HEK293 (cell line): ENCODE results near the gene FAAH.

ENCODE experiments used
- CTCF ChIA-PET: fragments of 350-600 bp; formaldehyde crosslinking; extraction: SDS; loops from one replicate; lab custom pipeline; 2021; ENCODE audit warnings: antibody characterized with exemption; lab: Yijun Ruan, JAX
- POLR2A ChIA-PET: fragments of 300-600 bp; formaldehyde crosslinking; extraction: SDS; loops from one replicate; lab custom pipeline; 2020; ENCODE audit warnings: antibody characterized with exemption, inconsistent platforms; lab: Yijun Ruan, JAX
- H3K27ac ChIP-seq: fragments of 200-500 bp; sonication (Bioruptor generic); 2 replicates; pipeline ENCODE4 v1.5.1; 2014; ENCODE audit warnings: low read depth, low read length, control low read depth, inconsistent platforms; ENCODE audit errors: extremely low read depth
- H3K36me3 ChIP-seq, 2 experiments: fragments of 200-500 bp in 1 of 2; sonication (Bioruptor generic) in 1 of 2; 1 replicate in 1 of 2; 2 replicates in 1 of 2; pipeline ENCODE4 v1.5.1; 2014 to 2017; ENCODE audit warnings: inconsistent platforms in 2 of 2, low read length in 2 of 2; ENCODE audit not compliant: control insufficient read depth in 2 of 2, insufficient read depth in 1 of 2
- H3K4me1 ChIP-seq: fragments of 200-500 bp; sonication (Bioruptor generic); 2 replicates; pipeline ENCODE4 v1.5.1; 2014; ENCODE audit warnings: mild to moderate bottlenecking, low read length, inconsistent platforms; ENCODE audit not compliant: control insufficient read depth, insufficient read depth
- H3K4me3 ChIP-seq: 2 replicates; pipeline ENCODE4 v1.5.1; 2011; ENCODE audit warnings: low read depth, mild to moderate bottlenecking, control low read depth, low read length, moderate library complexity
- H3K9me3 ChIP-seq: fragments of 200-500 bp; sonication (Bioruptor generic); 2 replicates; pipeline ENCODE4 v1.5.1; 2014; ENCODE audit warnings: low read depth, low read length, inconsistent platforms; ENCODE audit not compliant: control insufficient read depth, insufficient read depth
- FEZF1 ChIP-seq: fragments of 450-650 bp; formaldehyde crosslinking; IDR thresholded peaks from 2 replicates; pipeline ENCODE4 v1.5.1; 2016; ENCODE audit warnings: missing biosample characterization, missing genetic modification characterization
- KLF16 ChIP-seq: fragments of 450-650 bp; formaldehyde crosslinking; IDR thresholded peaks from 2 replicates; pipeline ENCODE4 v1.5.1; 2017; ENCODE audit warnings: missing biosample characterization, missing genetic modification characterization
- KLF8 ChIP-seq: fragments of 450-650 bp; formaldehyde crosslinking; IDR thresholded peaks from 2 replicates; pipeline ENCODE4 v1.5.1; 2016; ENCODE audit warnings: missing biosample characterization, missing genetic modification characterization
- SCRT1 ChIP-seq: fragments of 450-650 bp; formaldehyde crosslinking; IDR thresholded peaks from 2 replicates; pipeline ENCODE4 v1.5.1; 2016; ENCODE audit warnings: missing biosample characterization, missing genetic modification characterization, borderline replicate concordance
- YY1 ChIP-seq: fragments of 450-650 bp; formaldehyde crosslinking; IDR thresholded peaks from 2 replicates; pipeline ENCODE4 v1.5.1; 2018; ENCODE audit warnings: missing biosample characterization, missing genetic modification characterization
- ZBTB1 ChIP-seq: fragments of 450-650 bp; formaldehyde crosslinking; IDR thresholded peaks from 2 replicates; pipeline ENCODE4 v1.5.1; 2016; ENCODE audit warnings: missing biosample characterization, missing genetic modification characterization
- ZNF132 ChIP-seq: fragments of 450-650 bp; formaldehyde crosslinking; IDR thresholded peaks from 2 replicates; pipeline ENCODE4 v1.5.1; 2017; ENCODE audit warnings: missing biosample characterization, missing genetic modification characterization, borderline replicate concordance
- ZNF138 ChIP-seq: fragments of 450-650 bp; formaldehyde crosslinking; IDR thresholded peaks from 2 replicates; pipeline ENCODE4 v1.5.1; 2016; ENCODE audit warnings: missing biosample characterization, missing genetic modification characterization, borderline replicate concordance
- ZNF211 ChIP-seq: fragments of 450-650 bp; formaldehyde crosslinking; IDR thresholded peaks from 2 replicates; pipeline ENCODE4 v1.5.1; 2016; ENCODE audit warnings: low read depth, missing biosample characterization, missing genetic modification characterization
- ZNF280C ChIP-seq: fragments of 450-650 bp; formaldehyde crosslinking; IDR thresholded peaks from 2 replicates; pipeline ENCODE4 v1.5.1; 2016; ENCODE audit warnings: missing biosample characterization, missing genetic modification characterization
- ZNF488 ChIP-seq: fragments of 450-650 bp; formaldehyde crosslinking; IDR thresholded peaks from 2 replicates; pipeline ENCODE4 v1.5.1; 2016; ENCODE audit warnings: missing biosample characterization, missing genetic modification characterization
- ZNF501 ChIP-seq: fragments of 450-650 bp; formaldehyde crosslinking; IDR thresholded peaks from 2 replicates; pipeline ENCODE4 v1.5.1; 2016; ENCODE audit warnings: missing biosample characterization, missing genetic modification characterization
- ZNF560 ChIP-seq: fragments of 450-650 bp; formaldehyde crosslinking; IDR thresholded peaks from 2 replicates; pipeline ENCODE4 v1.5.1; 2017; ENCODE audit warnings: missing biosample characterization, missing genetic modification characterization, borderline replicate concordance
- ZNF600 ChIP-seq: fragments of 450-650 bp; formaldehyde crosslinking; IDR thresholded peaks from 2 replicates; pipeline ENCODE4 v1.5.1; 2016; ENCODE audit warnings: missing biosample characterization, missing genetic modification characterization
- TF ChIP-seq, protein P1 (sequence below): fragments of 450-650 bp; formaldehyde crosslinking; IDR thresholded peaks from 2 replicates; pipeline ENCODE4 v1.5.1; 2016; ENCODE audit warnings: missing biosample characterization, missing genetic modification characterization
- TF ChIP-seq, protein P2 (sequence below): fragments of 450-650 bp; formaldehyde crosslinking; IDR thresholded peaks from 2 replicates; pipeline ENCODE4 v1.5.1; 2016; ENCODE audit warnings: missing biosample characterization, missing genetic modification characterization
- TF ChIP-seq, protein P3 (sequence below): fragments of 450-650 bp; formaldehyde crosslinking; IDR thresholded peaks from 2 replicates; pipeline ENCODE4 v1.5.1; 2017; ENCODE audit warnings: missing biosample characterization, missing genetic modification characterization

Gene FAAH

GRCh38 chr1:46429436-46429835 lies 35.3 kb downstream of the FAAH start:
- ChIA-PET POLR2A (no interaction called here), CTCF (interaction anchor here (1.0 to 2.1 kb wide), 2 partner anchors 13 to 101 kb away, joined by 4 read pairs; no protein-coding TSS in a partner anchor)
- H3K9me3 ChIP-seq: no peaks in the 10 kb centered on the region
- no peak for TF ChIP-seq KLF8
- TF ChIP-seq, protein P1, sequence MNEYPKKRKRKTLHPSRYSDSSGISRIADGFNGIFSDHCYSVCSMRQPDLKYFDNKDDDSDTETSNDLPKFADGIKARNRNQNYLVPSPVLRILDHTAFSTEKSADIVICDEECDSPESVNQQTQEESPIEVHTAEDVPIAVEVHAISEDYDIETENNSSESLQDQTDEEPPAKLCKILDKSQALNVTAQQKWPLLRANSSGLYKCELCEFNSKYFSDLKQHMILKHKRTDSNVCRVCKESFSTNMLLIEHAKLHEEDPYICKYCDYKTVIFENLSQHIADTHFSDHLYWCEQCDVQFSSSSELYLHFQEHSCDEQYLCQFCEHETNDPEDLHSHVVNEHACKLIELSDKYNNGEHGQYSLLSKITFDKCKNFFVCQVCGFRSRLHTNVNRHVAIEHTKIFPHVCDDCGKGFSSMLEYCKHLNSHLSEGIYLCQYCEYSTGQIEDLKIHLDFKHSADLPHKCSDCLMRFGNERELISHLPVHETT (tag by site-specific recombination): no peak
- TF ChIP-seq, all 188 proteins: peak for 0
- Histone ChIP-seq H3K36me3 (no peaks in the 10 kb centered on the region), H3K27ac (no peak overlapping the region), H3K4me3 (no peak overlapping the region), H3K4me1 (no peaks in the 10 kb centered on the region)

DNA sequence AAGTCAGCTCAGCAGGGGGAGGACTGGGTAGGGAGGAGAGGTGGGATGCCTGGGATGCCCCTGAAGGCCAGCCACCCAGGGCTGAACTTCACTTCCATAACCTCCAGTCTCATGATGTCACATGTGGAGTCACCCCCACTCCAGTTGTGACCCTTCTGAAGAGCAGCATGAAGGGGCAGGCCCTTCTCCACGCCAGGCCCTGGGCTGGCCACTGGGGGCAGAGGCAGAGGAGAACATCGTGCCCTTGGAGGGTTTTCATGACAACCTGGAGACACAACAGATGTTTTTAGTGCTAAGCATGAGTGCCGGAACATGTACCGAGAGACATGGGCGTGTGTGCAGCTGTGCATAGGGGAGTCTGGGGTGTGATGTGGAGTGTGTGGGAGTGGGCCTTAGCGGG lies 37.6 kb downstream of the FAAH start:
- no peaks in the 10 kb centered on the region for H3K36me3 ChIP-seq
- no peak overlapping the region for H3K4me3 ChIP-seq
- H3K4me1 ChIP-seq: no peaks in the 10 kb centered on the region
- no peaks in the 10 kb centered on the region for H3K9me3 ChIP-seq
- H3K27ac ChIP-seq: no peak overlapping the region
- POLR2A ChIA-PET: no interaction called here
- CTCF ChIA-PET: interaction anchor here (0.6 to 4.1 kb wide), 4 partner anchors 10 to 92 kb away, joined by 3 to 24 read pairs (median 10); no protein-coding TSS in a partner anchor
- no peak for TF ChIP-seq ZBTB1 (tag by site-specific recombination)
- TF ChIP-seq ZNF600 (tag by site-specific recombination): peak; percentile 67
- no peak for TF ChIP-seq ZNF132
- no peak for TF ChIP-seq ZNF488 (tag by site-specific recombination)
- no peak for TF ChIP-seq ZNF138 (tag by site-specific recombination)
- no peak for TF ChIP-seq FEZF1

- POLR2A ChIA-PET: interaction anchor here (0.6 kb wide), 1 partner anchor 1208 kb away, joined by 4 read pairs; no protein-coding TSS in a partner anchor
- Histone ChIP-seq H3K36me3 (no peaks in the 10 kb centered on the region), H3K27ac (no peak overlapping the region), H3K9me3 (no peaks in the 10 kb centered on the region), H3K4me3 (no peak overlapping the region), H3K4me1 (no peaks in the 10 kb centered on the region)
- CTCF ChIA-PET: interaction anchor here (2.5 to 4.1 kb wide), 3 partner anchors 9 to 94 kb away, joined by 16 to 24 read pairs (median 18); no protein-coding TSS in a partner anchor
- TF ChIP-seq KLF16 (no peak), ZNF501 (tag by site-specific recombination) (no peak), ZNF600 (tag by site-specific recombination) (no peak), ZNF211 (tag by site-specific recombination) (no peak), ZNF280C (tag by site-specific recombination) (no peak), ZNF560 (tag by site-specific recombination) (no peak), SCRT1 (tag by site-specific recombination) (no peak), YY1 (tag by site-specific recombination) (no peak)
- TF ChIP-seq, protein P2, sequence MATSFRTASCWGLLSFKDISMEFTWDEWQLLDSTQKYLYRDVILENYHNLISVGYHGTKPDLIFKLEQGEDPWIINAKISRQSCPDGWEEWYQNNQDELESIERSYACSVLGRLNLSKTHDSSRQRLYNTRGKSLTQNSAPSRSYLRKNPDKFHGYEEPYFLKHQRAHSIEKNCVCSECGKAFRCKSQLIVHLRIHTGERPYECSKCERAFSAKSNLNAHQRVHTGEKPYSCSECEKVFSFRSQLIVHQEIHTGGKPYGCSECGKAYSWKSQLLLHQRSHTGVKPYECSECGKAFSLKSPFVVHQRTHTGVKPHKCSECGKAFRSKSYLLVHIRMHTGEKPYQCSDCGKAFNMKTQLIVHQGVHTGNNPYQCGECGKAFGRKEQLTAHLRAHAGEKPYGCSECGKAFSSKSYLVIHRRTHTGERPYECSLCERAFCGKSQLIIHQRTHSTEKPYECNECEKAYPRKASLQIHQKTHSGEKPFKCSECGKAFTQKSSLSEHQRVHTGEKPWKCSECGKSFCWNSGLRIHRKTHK (tag by site-specific recombination): no peak
- TF ChIP-seq, protein P3, sequence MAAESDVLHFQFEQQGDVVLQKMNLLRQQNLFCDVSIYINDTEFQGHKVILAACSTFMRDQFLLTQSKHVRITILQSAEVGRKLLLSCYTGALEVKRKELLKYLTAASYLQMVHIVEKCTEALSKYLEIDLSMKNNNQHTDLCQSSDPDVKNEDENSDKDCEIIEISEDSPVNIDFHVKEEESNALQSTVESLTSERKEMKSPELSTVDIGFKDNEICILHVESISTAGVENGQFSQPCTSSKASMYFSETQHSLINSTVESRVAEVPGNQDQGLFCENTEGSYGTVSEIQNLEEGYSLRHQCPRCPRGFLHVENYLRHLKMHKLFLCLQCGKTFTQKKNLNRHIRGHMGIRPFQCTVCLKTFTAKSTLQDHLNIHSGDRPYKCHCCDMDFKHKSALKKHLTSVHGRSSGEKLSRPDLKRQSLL (tag by site-specific recombination): no peak
Measured at GRCh38 chr1:46432781-46433327, 38.7 kb downstream of the FAAH start.
